Trophoblast cell (in vitro differentiated cells and primary cell): ENCODE measurements around the gene BTG2.

Experiments used
- DNase-seq, 2 donors: peaks; one replicate each; pipeline ENCODE4 v3.0.0-alpha.2; 2016
- H2AFZ ChIP-seq: 2 replicates; pipeline ENCODE4 v1.6.1; 2013; ENCODE audit warnings: low read length, moderate library complexity, mild to moderate bottlenecking; ENCODE audit not compliant: insufficient read depth, poor library complexity
- H2AK5ac ChIP-seq: 2 replicates; pipeline ENCODE4 v1.6.1; 2013; ENCODE audit warnings: mild to moderate bottlenecking, low read length
- H2BK120ac ChIP-seq: 2 replicates; pipeline ENCODE4 v1.6.1; 2013; ENCODE audit warnings: low read length, mild to moderate bottlenecking, moderate library complexity; ENCODE audit not compliant: insufficient read depth, poor library complexity
- H2BK12ac ChIP-seq: 2 replicates; pipeline ENCODE4 v1.6.1; 2013; ENCODE audit warnings: mild to moderate bottlenecking, low read length, moderate library complexity
- H2BK5ac ChIP-seq: 2 replicates; pipeline ENCODE4 v1.6.1; 2013; ENCODE audit warnings: low read length, low read depth, moderate library complexity, mild to moderate bottlenecking; ENCODE audit not compliant: poor library complexity
- H3K14ac ChIP-seq: 2 replicates; pipeline ENCODE4 v1.6.1; 2013; ENCODE audit warnings: mild to moderate bottlenecking, low read length
- H3K18ac ChIP-seq: 2 replicates; pipeline ENCODE4 v1.6.1; 2013; ENCODE audit warnings: mild to moderate bottlenecking, low read length
- H3K23ac ChIP-seq: 2 replicates; pipeline ENCODE4 v1.6.1; 2013; ENCODE audit warnings: low read length
- H3K27ac ChIP-seq: 2 replicates; pipeline ENCODE4 v1.5.1; 2013; ENCODE audit warnings: low read depth, mild to moderate bottlenecking, inconsistent platforms, low read length, moderate library complexity
- H3K27me3 ChIP-seq: 2 replicates; pipeline ENCODE4 v1.6.1; 2013; ENCODE audit warnings: inconsistent platforms, mild to moderate bottlenecking, low read length, moderate library complexity; ENCODE audit not compliant: insufficient read depth
- H3K36me3 ChIP-seq, 2 experiments: 1 replicate in 1 of 2; 2 replicates in 1 of 2; pipeline ENCODE4 v1.6.1; 2013; ENCODE audit warnings: low read length in 2 of 2, mild to moderate bottlenecking in 2 of 2, moderate library complexity in 1 of 2; ENCODE audit not compliant: insufficient read depth in 2 of 2, control insufficient read depth in 1 of 2
- H3K4ac ChIP-seq: 2 replicates; pipeline ENCODE4 v1.6.1; 2013; ENCODE audit warnings: low read depth, mild to moderate bottlenecking, low read length, moderate library complexity
- H3K4me1 ChIP-seq, 2 experiments: 1 replicate in 1 of 2; 2 replicates in 1 of 2; pipeline ENCODE4 v1.6.1; 2013; ENCODE audit warnings: low read length in 2 of 2, mild to moderate bottlenecking in 2 of 2, moderate library complexity in 1 of 2; ENCODE audit not compliant: insufficient read depth in 2 of 2, control insufficient read depth in 1 of 2
- H3K4me2 ChIP-seq: 2 replicates; pipeline ENCODE4 v1.6.1; 2013; ENCODE audit warnings: inconsistent platforms, mild to moderate bottlenecking, low read length, moderate library complexity
- H3K4me3 ChIP-seq: 2 replicates; pipeline ENCODE4 v1.5.1; 2013; ENCODE audit warnings: mild to moderate bottlenecking, low read depth, low read length, inconsistent platforms
- H3K79me1 ChIP-seq: one replicate; pipeline ENCODE4 v1.6.1; 2013; ENCODE audit warnings: low read length
- H3K79me2 ChIP-seq: 2 replicates; pipeline ENCODE4 v1.6.1; 2013; ENCODE audit warnings: low read length, mild to moderate bottlenecking; ENCODE audit not compliant: control insufficient read depth, insufficient read depth, poor library complexity
- H3K9ac ChIP-seq: 2 replicates; pipeline ENCODE4 v1.6.1; 2013; ENCODE audit warnings: mild to moderate bottlenecking, low read length
- H3K9me3 ChIP-seq: 2 replicates; pipeline ENCODE4 v1.6.1; 2013; ENCODE audit warnings: low read depth, mild to moderate bottlenecking, control low read depth, inconsistent platforms, low read length; ENCODE audit not compliant: insufficient read depth
- H4K12ac ChIP-seq: 2 replicates; pipeline ENCODE4 v1.6.1; 2013; ENCODE audit warnings: low read depth, mild to moderate bottlenecking, low read length, moderate library complexity
- H4K8ac ChIP-seq: 2 replicates; pipeline ENCODE4 v1.6.1; 2013; ENCODE audit warnings: low read depth, mild to moderate bottlenecking, low read length, moderate library complexity
- H4K91ac ChIP-seq: one replicate; pipeline ENCODE4 v1.6.1; 2013; ENCODE audit warnings: low read depth, mild to moderate bottlenecking, low read length, moderate library complexity
- WGBS: extraction: QIAGEN DNeasy Blood & Tissue Kit; methylation state at CpG from one replicate; pipeline ENCODE4 v1.1.7; 2013; ENCODE audit warnings: missing lambda C conversion rate; ENCODE audit not compliant: insufficient read length, insufficient coverage; ENCODE audit errors: extremely low coverage; 5-methylcytosine and 5-hydroxymethylcytosine counted together

Gene BTG2

DNA sequence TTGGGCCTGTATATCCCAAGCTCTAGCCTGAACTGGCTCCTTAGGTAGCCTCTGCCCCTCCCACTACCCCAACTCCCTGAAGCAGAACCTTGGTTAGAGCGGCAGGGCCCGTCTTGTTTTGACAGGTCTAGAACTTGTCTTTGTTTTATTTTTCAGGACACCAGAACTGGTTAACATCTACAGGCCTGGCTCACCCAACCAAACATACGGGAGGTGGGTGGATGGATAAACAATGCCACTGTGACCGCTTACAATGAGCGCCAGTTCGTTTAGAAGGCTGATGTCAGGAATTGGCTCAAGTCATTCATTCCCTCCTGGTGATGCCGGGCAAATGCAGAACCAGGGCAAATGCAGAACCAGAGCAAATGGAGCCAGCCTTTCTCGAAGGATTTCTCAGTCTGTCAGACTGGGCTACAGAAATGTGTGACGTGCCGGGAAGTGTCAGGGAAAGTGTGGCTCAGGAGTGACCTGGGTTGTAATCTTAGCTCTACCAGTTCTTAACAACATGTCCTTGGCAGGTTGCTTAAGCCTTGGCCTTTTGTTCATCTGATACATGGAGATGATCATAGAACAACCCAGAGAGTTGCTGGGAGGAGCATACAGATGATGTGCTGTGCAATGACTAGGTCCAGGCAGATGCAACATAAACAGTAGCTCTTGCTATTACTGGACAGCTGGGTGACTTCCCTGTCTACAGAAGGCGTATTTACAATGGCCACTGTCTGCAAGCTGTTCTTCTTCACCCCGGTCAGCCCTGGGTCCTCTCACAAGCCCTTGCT is 30.5 kb upstream of the BTG2 start:
- Histone ChIP-seq H3K18ac (no peak overlapping the region), H2BK120ac (no peak overlapping the region), H2AK5ac (no peak overlapping the region), H3K9me3 (peaks cover 2% of the 10 kb centered on the region), H3K23ac (no peak overlapping the region), H3K27ac (no peak overlapping the region), H3K4me3 (no peak overlapping the region), H3K4me2 (no peak overlapping the region), H3K27me3 (no peaks in the 10 kb centered on the region), H3K79me1 (peaks cover 7% of the 10 kb centered on the region), H4K8ac (no peak overlapping the region), H3K36me3 (no peaks in the 10 kb centered on the region), H2BK5ac (no peak overlapping the region), H3K79me2 (no peaks in the 10 kb centered on the region), H3K4ac (no peak overlapping the region), H4K91ac (no peak overlapping the region), H4K12ac (no peak overlapping the region), H3K9ac (no peak overlapping the region), H2BK12ac (no peak overlapping the region), H2AFZ (no peak overlapping the region), H3K4me1 (peaks cover 8 to 13% of the 10 kb centered on the region in 2 experiments), H3K14ac (no peak overlapping the region)
- no peak for DNase-seq
- no CpG with 5 or more reads among the region's 12 CpGs for WGBS

DNA sequence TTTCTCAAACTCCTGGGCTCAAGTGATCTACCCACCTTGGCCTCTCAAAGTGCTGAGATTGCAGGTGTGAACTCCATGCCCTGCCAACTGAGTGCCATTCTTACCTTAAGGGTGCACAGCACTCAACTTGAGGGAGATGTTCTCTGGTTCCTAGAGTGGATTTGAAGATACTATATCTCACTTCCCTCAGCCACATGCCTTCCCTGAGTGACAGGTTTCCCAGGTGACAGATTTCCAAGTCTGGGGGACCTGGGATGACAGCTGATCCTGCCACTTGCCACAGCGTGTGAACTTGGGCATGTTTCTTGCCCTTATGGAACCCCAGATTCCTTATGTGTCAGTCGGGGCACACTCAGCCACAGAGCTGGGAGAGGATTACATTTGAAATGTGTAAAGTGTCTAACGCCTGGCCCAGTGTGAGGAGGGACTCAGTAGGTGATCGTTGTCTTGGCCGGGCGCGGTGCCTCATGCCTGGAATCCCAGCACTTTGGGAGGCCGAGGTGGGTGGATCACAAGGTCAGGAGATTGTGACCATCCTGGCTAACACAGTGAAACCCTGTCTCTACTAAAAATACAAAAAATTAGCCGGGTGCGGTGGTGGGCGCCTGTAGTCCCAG is 29.6 kb upstream of the BTG2 start:
- Histone ChIP-seq H3K4me3 (no peak overlapping the region), H3K9ac (no peak overlapping the region), H3K9me3 (peaks cover 2% of the 10 kb centered on the region), H3K14ac (no peak overlapping the region), H3K4me1 (peaks cover 8 to 13% of the 10 kb centered on the region in 2 experiments), H3K79me2 (no peaks in the 10 kb centered on the region), H3K4me2 (no peak overlapping the region), H2BK12ac (no peak overlapping the region), H3K27ac (no peak overlapping the region), H2BK5ac (no peak overlapping the region), H3K36me3 (no peaks in the 10 kb centered on the region), H4K8ac (no peak overlapping the region), H3K23ac (no peak overlapping the region), H3K79me1 (peaks cover 7% of the 10 kb centered on the region), H3K18ac (no peak overlapping the region), H2BK120ac (no peak overlapping the region), H2AFZ (no peak overlapping the region), H3K27me3 (no peaks in the 10 kb centered on the region), H4K91ac (no peak overlapping the region), H4K12ac (no peak overlapping the region), H2AK5ac (no peak overlapping the region), H3K4ac (no peak overlapping the region)
- DNase-seq, result no peak
- WGBS, result no CpG with 5 or more reads among the region's 11 CpGs

DNA sequence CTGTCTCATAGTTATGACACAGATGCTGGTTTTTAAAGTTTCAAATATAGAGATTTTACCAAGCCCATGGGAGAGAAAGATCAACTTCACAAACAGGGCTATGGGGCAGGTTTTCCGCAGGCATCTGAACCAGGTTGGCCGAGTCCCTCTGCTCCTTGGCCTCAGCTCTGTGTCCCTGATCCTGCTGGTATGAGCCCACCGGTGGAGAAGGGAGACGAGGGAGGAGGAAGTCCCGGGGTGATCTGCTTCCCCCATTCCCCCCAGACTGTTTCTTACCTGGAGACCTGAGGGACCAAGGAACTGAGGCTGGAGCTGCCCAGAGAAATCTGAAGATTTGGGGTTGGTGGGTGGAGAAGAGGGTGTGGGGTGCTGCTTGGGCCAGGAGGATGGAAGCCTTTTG is 28.9 kb upstream of the BTG2 start:
- Histone ChIP-seq H4K12ac (no peak overlapping the region), H3K14ac (no peak overlapping the region), H2BK5ac (no peak overlapping the region), H2AFZ (no peak overlapping the region), H2AK5ac (no peak overlapping the region), H3K4me3 (no peak overlapping the region), H3K4me2 (no peak overlapping the region), H3K27ac (no peak overlapping the region), H3K36me3 (no peaks in the 10 kb centered on the region), H3K9me3 (peaks cover 2% of the 10 kb centered on the region), H3K18ac (no peak overlapping the region), H3K79me1 (peaks cover 7% of the 10 kb centered on the region), H2BK120ac (no peak overlapping the region), H3K4ac (no peak overlapping the region), H2BK12ac (no peak overlapping the region), H4K8ac (no peak overlapping the region), H3K9ac (no peak overlapping the region), H3K27me3 (no peaks in the 10 kb centered on the region), H4K91ac (no peak overlapping the region), H3K79me2 (no peaks in the 10 kb centered on the region), H3K4me1 (peaks cover 8 to 13% of the 10 kb centered on the region in 2 experiments), H3K23ac (no peak overlapping the region)
- WGBS, result no CpG with 5 or more reads among the region's 5 CpGs
- no peak for DNase-seq

DNA sequence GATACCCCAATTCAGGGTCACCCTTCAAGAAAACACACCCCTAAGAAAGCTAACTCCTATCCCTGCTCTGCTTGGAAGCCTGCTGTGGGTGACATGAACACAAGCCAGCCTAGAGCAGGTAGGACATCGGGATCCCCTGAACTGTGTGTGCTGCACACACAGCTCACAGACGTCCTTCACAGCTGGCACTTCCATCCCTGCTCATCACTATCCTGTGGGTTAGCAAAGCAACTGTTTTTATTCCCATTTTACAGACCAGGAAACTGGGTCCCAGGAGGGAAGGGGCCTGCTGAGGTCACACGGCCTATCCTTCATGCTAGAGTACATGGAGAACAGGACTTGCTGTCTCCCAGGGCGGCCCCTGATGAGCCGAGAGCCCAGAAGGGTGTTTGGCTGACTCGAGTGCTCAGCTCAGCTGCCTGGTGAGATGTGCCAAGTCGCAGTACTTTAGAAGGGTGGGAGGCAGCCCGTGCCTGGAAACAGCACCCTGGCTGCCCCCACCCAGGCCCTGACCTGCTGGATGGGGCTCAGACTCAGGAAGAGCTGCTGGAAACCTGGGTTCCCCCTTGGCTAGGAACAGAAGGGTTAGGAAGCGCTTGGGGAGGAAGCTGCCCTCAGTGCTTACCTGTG is 28.3 kb upstream of the BTG2 start:
- no peak overlapping the region for H2BK5ac ChIP-seq
- no peak overlapping the region for H3K18ac ChIP-seq
- no peak overlapping the region for H3K4me2 ChIP-seq
- no peak overlapping the region for H3K14ac ChIP-seq
- H2AFZ ChIP-seq, result no peak overlapping the region
- H3K4ac ChIP-seq, result no peak overlapping the region
- no peak overlapping the region for H4K12ac ChIP-seq
- H3K27ac ChIP-seq, result no peak overlapping the region
- no peak overlapping the region for H2AK5ac ChIP-seq
- no peaks in the 10 kb centered on the region for H3K27me3 ChIP-seq
- H3K9ac ChIP-seq, result no peak overlapping the region
- no peak overlapping the region for H3K23ac ChIP-seq
- H4K91ac ChIP-seq, result peak overlapping the region; percentile 20
- no peak overlapping the region for H2BK12ac ChIP-seq
- H4K8ac ChIP-seq, result peak overlapping the region; percentile 12
- H3K79me2 ChIP-seq, result no peaks in the 10 kb centered on the region
- no peak overlapping the region for H3K4me3 ChIP-seq
- peaks cover 2% of the 10 kb centered on the region for H3K9me3 ChIP-seq
- WGBS, result no CpG with 5 or more reads among the region's 9 CpGs
- peaks cover 8 to 16% of the 10 kb centered on the region in 2 experiments for H3K4me1 ChIP-seq
- H3K79me1 ChIP-seq, result peaks cover 7% of the 10 kb centered on the region
- no peak overlapping the region for H2BK120ac ChIP-seq
- no peaks in the 10 kb centered on the region for H3K36me3 ChIP-seq
- DNase-seq, result no peak
